A673 (cell line): ENCODE results near the gene TNS1. TPM values are rescaled to one million over a fixed set of nuclear protein-coding genes. Genes with fewer than 3 reads are reported as not detected.
A peak's percentile ranks its signal among the peaks of the same experiment; 100 is the strongest.

ENCODE experiments used
- BruUV-seq: library from RNA; stranded (reverse); fragments of 400-500 nt; replicated peaks from 2 replicates; lab custom pipeline; 2021; lab: Mats Ljungman, UMichigan
- CTCF ChIA-PET: fragments of 300-600 bp; sonication (Branson Sonifier 250); formaldehyde crosslinking; loops from one replicate; lab custom pipeline; 2022; ENCODE audit warnings: antibody characterized with exemption; lab: Charles Lee
- POLR2A ChIA-PET: fragments of 300-600 bp; sonication (Branson Sonifier 250); formaldehyde crosslinking; loops from one replicate; lab custom pipeline; 2022; ENCODE audit warnings: antibody characterized with exemption; ENCODE audit not compliant: low non-redundant PET; lab: Charles Lee
- DNase-seq: peaks from one replicate; pipeline ENCODE4 v3.0.0-alpha.2; 2015; ENCODE audit warnings: low spot score
- H3K27ac ChIP-seq: fragments of 200-600 bp; sonication (generic); 2 replicates; pipeline ENCODE4 v1.5.1; 2016; ENCODE audit warnings: mixed run types, low read depth, mild to moderate bottlenecking, mixed read lengths, antibody characterized with exemption, low read length; ENCODE audit not compliant: poor library complexity, severe bottlenecking
- H3K27me3 ChIP-seq: fragments of 200-600 bp; sonication (generic); replicated peaks from 2 replicates; pipeline ENCODE4 v1.6.1; 2017; ENCODE audit warnings: mixed run types, low read depth, mild to moderate bottlenecking, mixed read lengths, antibody characterized with exemption, low read length; ENCODE audit not compliant: insufficient read depth, poor library complexity
- H3K36me3 ChIP-seq: fragments of 200-600 bp; sonication (generic); 2 replicates; pipeline ENCODE4 v1.6.1; 2016; ENCODE audit warnings: mixed run types, mild to moderate bottlenecking, mixed read lengths, antibody characterized with exemption, low read length; ENCODE audit not compliant: insufficient read depth, poor library complexity, severe bottlenecking
- H3K4me1 ChIP-seq: fragments of 200-600 bp; sonication (generic); 2 replicates; pipeline ENCODE4 v1.6.1; 2017; ENCODE audit warnings: mixed run types, mild to moderate bottlenecking, mixed read lengths, antibody characterized with exemption, low read length; ENCODE audit not compliant: insufficient read depth, poor library complexity, severe bottlenecking
- H3K4me3 ChIP-seq: fragments of 200-600 bp; sonication (generic); 2 replicates; pipeline ENCODE4 v1.5.1; 2016; ENCODE audit warnings: low read depth, mixed run types, mild to moderate bottlenecking, mixed read lengths, low read length; ENCODE audit not compliant: poor library complexity, severe bottlenecking
- H3K9me3 ChIP-seq: fragments of 200-600 bp; sonication (generic); 2 replicates; pipeline ENCODE4 v1.6.1; 2016; ENCODE audit warnings: mixed run types, low read depth, mild to moderate bottlenecking, mixed read lengths, antibody characterized with exemption, low read length; ENCODE audit not compliant: poor library complexity, severe bottlenecking
- EZH2 ChIP-seq: fragments of 200-600 bp; sonication (generic); IDR thresholded peaks from 2 replicates; pipeline ENCODE4 v1.6.1; 2017; ENCODE audit warnings: borderline replicate concordance, low read depth, mild to moderate bottlenecking, mixed read lengths, antibody characterized with exemption, low read length; ENCODE audit not compliant: poor library complexity, severe bottlenecking
- intact Hi-C: fragments of 100-400 bp; cut with micrococcal nuclease; formaldehyde crosslinking; loops from one replicate; pipeline ENCODE4 v1.10.0; 2022; ENCODE audit not compliant: unreplicated experiment
- total RNA-seq: library from RNA; stranded (reverse); gene quantifications from 2 replicates; pipeline ENCODE4 v1.2.3, GENCODE V29; 2021
- TF ChIP-seq, protein P1 (sequence below): fragments of 300-800, 200-600 bp; sonication (generic); conservative IDR thresholded peaks from 2 replicates; pipeline ENCODE4 v1.5.1; 2017; ENCODE audit warnings: low read depth, mild to moderate bottlenecking, antibody characterized with exemption, low read length, moderate library complexity, mixed read lengths

TNS1 gene
- total RNA-seq, 1 experiment from 2014 or later, result 99.6 TPM

DNA sequence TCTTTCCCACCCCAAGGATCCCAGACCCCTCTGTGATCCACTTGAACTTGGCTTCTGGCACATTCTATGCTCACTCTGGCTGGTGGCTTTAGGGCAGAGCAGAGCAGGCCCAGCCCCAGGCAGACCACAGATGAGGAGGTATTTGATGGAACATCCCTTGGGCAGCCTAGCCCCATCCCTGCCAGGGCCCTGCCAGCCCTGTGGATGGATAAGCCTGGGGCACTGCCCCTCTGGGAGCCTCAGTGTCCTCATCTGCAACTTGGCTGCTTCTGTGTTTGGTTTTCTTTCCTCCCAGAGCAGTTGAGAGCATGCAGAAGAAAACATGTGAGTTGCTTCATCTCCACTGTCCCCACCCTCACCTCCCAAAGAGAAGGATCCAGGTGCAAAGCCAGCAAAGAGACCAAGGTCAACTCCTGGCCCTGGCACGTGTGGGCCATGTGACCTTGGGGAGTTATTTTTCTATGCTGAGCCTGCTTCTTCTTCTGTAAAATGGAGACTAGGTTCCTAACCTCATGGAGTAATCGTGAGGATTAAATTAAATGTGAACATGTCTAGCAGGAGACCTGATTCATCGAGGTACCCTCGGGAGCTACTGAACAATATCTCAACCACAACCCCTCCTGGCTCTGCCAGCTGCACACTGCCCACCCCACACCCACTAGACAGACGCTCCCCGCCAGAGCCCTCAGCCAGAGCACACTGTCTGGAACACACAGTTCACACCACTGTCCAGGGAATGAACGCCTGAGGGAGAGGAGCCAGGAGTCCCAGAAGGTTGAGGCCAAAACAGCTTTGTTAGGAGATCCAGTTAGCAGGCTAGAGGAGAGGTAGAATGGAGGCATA lies 14.6 kb upstream of the TNS1 start:
- H3K9me3 ChIP-seq, result no peaks in the 10 kb centered on the region
- H3K27me3 ChIP-seq, result no peaks in the 10 kb centered on the region
- ChIA-PET POLR2A (no interaction called here), CTCF (no interaction called here)
- no peak for TF ChIP-seq EZH2
- TF ChIP-seq, protein P1, sequence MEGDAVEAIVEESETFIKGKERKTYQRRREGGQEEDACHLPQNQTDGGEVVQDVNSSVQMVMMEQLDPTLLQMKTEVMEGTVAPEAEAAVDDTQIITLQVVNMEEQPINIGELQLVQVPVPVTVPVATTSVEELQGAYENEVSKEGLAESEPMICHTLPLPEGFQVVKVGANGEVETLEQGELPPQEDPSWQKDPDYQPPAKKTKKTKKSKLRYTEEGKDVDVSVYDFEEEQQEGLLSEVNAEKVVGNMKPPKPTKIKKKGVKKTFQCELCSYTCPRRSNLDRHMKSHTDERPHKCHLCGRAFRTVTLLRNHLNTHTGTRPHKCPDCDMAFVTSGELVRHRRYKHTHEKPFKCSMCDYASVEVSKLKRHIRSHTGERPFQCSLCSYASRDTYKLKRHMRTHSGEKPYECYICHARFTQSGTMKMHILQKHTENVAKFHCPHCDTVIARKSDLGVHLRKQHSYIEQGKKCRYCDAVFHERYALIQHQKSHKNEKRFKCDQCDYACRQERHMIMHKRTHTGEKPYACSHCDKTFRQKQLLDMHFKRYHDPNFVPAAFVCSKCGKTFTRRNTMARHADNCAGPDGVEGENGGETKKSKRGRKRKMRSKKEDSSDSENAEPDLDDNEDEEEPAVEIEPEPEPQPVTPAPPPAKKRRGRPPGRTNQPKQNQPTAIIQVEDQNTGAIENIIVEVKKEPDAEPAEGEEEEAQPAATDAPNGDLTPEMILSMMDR, result no peak
- H3K4me3 ChIP-seq, result no peak overlapping the region
- no peak for DNase-seq
- BruUV-seq, result no TSS peak
- intact Hi-C loops, result no loop called here
- H3K4me1 ChIP-seq, result peaks cover 56% of the 10 kb centered on the region
- H3K27ac ChIP-seq, result peak overlapping the region; percentile 95
- no peaks in the 10 kb centered on the region for H3K36me3 ChIP-seq

DNA sequence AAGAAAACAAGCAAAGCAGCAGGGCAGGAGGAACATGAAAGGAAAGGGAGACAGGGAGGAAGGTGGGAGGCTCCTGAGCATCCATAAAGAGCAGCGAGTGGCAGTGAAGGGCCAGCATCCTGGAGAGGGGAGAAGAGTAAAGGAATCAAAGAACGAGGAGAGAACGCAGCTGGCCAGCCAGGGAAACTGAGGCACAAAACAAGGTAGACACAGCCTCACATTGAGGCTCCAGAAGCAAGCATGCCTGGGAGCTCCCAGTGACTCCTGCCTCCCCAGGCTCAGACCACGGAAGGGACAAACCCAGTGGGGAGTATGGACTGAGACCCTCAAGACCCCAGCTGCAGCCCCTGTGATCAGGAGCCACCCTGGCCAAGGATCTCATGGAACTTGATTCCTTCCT lies 14.0 kb upstream of the TNS1 start:
- no peaks in the 10 kb centered on the region for H3K27me3 ChIP-seq
- ChIA-PET POLR2A (no interaction called here), CTCF (no interaction called here)
- no peak overlapping the region for H3K4me3 ChIP-seq
- DNase-seq, result no peak
- no TSS peak for BruUV-seq
- H3K27ac ChIP-seq, result peak overlapping the region; percentile 95
- H3K36me3 ChIP-seq, result no peaks in the 10 kb centered on the region
- TF ChIP-seq, protein P1, result no peak
- TF ChIP-seq EZH2, result no peak
- peaks cover 62% of the 10 kb centered on the region for H3K4me1 ChIP-seq
- no peaks in the 10 kb centered on the region for H3K9me3 ChIP-seq
- intact Hi-C loops, result no loop called here

DNA sequence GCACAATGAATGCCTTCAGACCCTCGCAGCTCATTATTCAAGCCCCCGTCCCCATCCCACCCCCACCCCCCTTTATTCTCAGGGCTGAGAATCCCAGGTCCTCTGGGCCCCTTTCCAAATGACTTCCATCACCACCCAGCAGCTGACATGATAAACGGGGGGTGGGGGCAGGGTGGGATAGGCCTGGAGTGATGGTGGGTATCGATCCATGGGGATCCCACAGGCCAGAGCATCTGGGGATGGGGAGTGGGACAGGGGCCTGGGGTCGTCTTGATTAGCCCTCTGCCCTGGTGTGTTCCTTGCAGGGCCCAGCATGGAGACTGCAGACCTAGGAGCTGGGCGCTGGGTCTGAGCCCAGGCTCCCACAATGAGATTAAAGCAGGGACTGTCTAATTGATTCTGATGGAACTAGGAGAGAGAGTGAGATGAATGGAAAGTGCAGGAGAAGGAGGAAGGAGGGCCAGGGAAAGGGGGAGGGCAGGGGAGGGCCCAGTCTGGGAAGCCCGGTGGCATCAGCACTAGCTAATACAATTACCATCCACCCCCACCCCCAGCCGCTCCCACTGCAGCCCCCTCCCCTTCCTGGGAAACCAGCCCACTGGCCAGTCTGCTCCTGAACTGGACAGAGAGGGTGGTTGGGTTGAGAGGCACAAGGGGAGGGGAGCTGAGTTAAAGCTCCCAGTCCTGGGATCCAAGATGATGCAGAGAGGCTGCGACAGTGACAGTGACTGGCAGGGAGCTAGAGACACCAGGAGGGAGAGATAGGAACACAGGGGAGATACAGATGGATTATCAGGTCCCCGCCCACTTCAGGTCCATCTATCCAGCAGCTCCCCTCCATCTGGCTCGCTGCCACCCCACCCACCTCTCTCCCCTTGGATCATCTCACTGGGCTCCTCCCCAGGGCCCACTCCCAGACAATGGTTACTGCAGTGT lies 13.1 kb upstream of the TNS1 start:
- Histone ChIP-seq H3K27me3 (no peaks in the 10 kb centered on the region), H3K27ac (peak overlapping the region; percentile 95), H3K9me3 (no peaks in the 10 kb centered on the region), H3K4me1 (peaks cover 72% of the 10 kb centered on the region), H3K4me3 (no peak overlapping the region), H3K36me3 (no peaks in the 10 kb centered on the region)
- ChIA-PET CTCF (interaction anchor here (0.6 kb wide), 1 partner anchor 19 kb away, joined by 7 read pairs; no protein-coding TSS in a partner anchor), POLR2A (interaction anchor here (0.6 kb wide), 1 partner anchor 89 kb away, joined by 5 read pairs; no protein-coding TSS in a partner anchor)
- DNase-seq, result peak; percentile 65
- intact Hi-C loops, result no loop called here
- TF ChIP-seq, protein P1, result no peak
- no peak for TF ChIP-seq EZH2
- BruUV-seq, result no TSS peak
